Calu3 (cell line): Measurements from ENCODE around the gene PIEZO1. TPM values are rescaled to one million over a fixed set of nuclear protein-coding genes. Genes with fewer than 3 reads are reported as not detected.

ENCODE experiments used
- BruUV-seq: library from RNA; stranded (reverse); fragments of 400-500 nt; replicated peaks from 2 replicates; lab custom pipeline; 2021; lab: Mats Ljungman, UMichigan
- CTCF ChIA-PET: fragments of 300-600 bp; sonication (Branson Sonifier 250); formaldehyde crosslinking; loops from one replicate; lab custom pipeline; 2022; ENCODE audit warnings: antibody characterized with exemption; lab: Charles Lee
- DNase-seq: peaks from one replicate; pipeline ENCODE4 v3.0.0; 2022
- H3K27ac Mint-ChIP-seq: one replicate; pipeline ENCODE4 v1.8.0; 2022; ENCODE audit warnings: mixed read lengths; ENCODE audit not compliant: unreplicated experiment
- H3K27me3 Mint-ChIP-seq: one replicate; pipeline ENCODE4 v1.8.0; 2022; ENCODE audit warnings: mixed read lengths; ENCODE audit not compliant: unreplicated experiment
- H3K36me3 Mint-ChIP-seq: one replicate; pipeline ENCODE4 v1.8.0; 2022; ENCODE audit warnings: mild to moderate bottlenecking, moderate library complexity, mixed read lengths; ENCODE audit not compliant: insufficient read depth, unreplicated experiment
- H3K4me1 Mint-ChIP-seq: one replicate; pipeline ENCODE4 v1.8.0; 2022; ENCODE audit warnings: mild to moderate bottlenecking, low read depth, mixed read lengths; ENCODE audit not compliant: unreplicated experiment
- H3K4me3 Mint-ChIP-seq: one replicate; pipeline ENCODE4 v1.8.0; 2022; ENCODE audit warnings: mild to moderate bottlenecking, low read depth, moderate library complexity, mixed read lengths; ENCODE audit not compliant: unreplicated experiment
- H3K9me3 Mint-ChIP-seq: one replicate; pipeline ENCODE4 v1.8.0; 2022; ENCODE audit warnings: low read depth, mixed read lengths; ENCODE audit not compliant: unreplicated experiment
- intact Hi-C: fragments of 100-400 bp; cut with micrococcal nuclease; formaldehyde crosslinking; loops from one replicate; pipeline ENCODE4 v1.10.0; 2022; ENCODE audit not compliant: unreplicated experiment
- total RNA-seq: library from RNA; stranded (reverse); gene quantifications from 2 replicates; pipeline ENCODE4 v1.2.3, GENCODE V29; 2022
- TF ChIP-seq, protein P1 (sequence below): fragments of 200-600 bp; IDR thresholded peaks from one replicate; pipeline ENCODE4 v1.8.0; 2022; ENCODE audit warnings: antibody characterized with exemption; ENCODE audit not compliant: unreplicated experiment

Gene PIEZO1
- total RNA-seq, 1 experiment from 2014 or later, result 199 TPM

DNA sequence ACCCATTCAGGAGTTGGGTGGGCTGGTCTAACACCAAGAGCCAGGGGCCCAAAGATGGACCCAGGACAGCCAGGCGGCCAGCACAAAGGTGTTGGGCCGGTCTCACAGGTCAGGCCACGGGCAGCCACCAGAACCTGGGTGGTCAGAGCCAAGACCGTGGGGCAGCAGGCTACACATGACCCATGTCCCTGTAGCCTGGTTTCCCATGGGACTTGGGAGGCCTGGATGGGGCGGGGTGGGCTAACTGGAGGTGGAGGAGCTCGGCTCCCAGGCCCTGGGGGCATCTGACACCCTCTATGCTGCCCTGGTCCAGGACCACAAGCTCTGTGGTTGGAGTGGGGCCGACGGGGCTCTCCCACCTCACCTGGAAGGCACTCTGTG, 61.5 kb downstream of the PIEZO1 start:
- CTCF ChIA-PET, result no interaction called here
- BruUV-seq, result no TSS peak
- no peaks in the 10 kb centered on the region for H3K27me3 Mint-ChIP-seq

DNA sequence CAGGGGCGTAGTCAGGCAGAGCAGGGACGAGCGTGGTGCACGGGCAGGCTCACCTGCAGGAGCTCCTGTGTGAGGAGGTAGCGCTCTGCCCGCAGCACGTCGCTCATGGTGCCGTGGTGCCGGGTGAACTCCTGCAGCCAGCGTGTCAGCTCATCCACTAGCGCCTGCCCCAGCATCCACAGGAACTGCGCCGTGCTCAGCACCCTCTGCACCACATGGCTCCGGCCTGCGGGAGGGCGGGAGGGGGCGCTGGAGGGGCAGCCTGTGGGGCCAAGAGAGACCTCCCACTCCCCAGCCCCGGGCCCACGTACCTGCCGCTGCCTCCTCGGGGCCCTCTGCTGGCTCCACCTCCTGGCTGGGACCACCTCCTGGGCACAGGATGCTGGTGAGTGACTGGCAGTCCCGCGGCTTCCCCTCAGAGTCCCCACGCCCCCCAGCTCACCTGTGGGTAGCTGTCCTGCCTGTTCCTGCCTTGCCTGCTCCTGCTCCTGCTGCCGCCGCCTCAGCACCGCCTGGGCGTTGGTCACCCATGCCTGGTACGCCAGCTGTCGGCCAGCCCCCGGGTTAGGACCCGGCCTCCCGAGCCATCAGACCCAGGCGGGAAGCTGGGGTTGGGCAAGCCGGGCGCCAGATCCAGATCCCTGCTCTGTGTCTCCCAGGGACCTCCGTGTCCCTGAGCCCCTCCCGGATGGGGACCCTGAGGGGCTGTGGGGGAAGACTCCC, 62.1 kb downstream of the PIEZO1 start:
- H3K4me3 Mint-ChIP-seq, result no peak overlapping the region
- H3K9me3 Mint-ChIP-seq, result no peaks in the 10 kb centered on the region
- H3K27ac Mint-ChIP-seq, result no peak overlapping the region
- no peaks in the 10 kb centered on the region for H3K27me3 Mint-ChIP-seq
- no TSS peak for BruUV-seq
- CTCF ChIA-PET, result no interaction called here
- DNase-seq, result no peak
- intact Hi-C loops, result no loop called here
- TF ChIP-seq, protein P1, sequence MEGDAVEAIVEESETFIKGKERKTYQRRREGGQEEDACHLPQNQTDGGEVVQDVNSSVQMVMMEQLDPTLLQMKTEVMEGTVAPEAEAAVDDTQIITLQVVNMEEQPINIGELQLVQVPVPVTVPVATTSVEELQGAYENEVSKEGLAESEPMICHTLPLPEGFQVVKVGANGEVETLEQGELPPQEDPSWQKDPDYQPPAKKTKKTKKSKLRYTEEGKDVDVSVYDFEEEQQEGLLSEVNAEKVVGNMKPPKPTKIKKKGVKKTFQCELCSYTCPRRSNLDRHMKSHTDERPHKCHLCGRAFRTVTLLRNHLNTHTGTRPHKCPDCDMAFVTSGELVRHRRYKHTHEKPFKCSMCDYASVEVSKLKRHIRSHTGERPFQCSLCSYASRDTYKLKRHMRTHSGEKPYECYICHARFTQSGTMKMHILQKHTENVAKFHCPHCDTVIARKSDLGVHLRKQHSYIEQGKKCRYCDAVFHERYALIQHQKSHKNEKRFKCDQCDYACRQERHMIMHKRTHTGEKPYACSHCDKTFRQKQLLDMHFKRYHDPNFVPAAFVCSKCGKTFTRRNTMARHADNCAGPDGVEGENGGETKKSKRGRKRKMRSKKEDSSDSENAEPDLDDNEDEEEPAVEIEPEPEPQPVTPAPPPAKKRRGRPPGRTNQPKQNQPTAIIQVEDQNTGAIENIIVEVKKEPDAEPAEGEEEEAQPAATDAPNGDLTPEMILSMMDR, result no peak
- no peaks in the 10 kb centered on the region for H3K4me1 Mint-ChIP-seq
- H3K36me3 Mint-ChIP-seq, result peaks cover 85% of the 10 kb centered on the region

More for the DNA sequence above, 61.5 kb downstream of the PIEZO1 start:
- Mint-ChIP-seq H3K36me3 (peaks cover 81% of the 10 kb centered on the region), H3K4me3 (no peak overlapping the region), H3K27ac (no peak overlapping the region), H3K9me3 (no peaks in the 10 kb centered on the region), H3K4me1 (no peaks in the 10 kb centered on the region)
- TF ChIP-seq, protein P1, result no peak
- intact Hi-C loops, result no loop called here
- no peak for DNase-seq

GRCh38 chr16:88721815-88722755, 62.9 kb downstream of the PIEZO1 start:
- no peaks in the 10 kb centered on the region for H3K9me3 Mint-ChIP-seq

DNA sequence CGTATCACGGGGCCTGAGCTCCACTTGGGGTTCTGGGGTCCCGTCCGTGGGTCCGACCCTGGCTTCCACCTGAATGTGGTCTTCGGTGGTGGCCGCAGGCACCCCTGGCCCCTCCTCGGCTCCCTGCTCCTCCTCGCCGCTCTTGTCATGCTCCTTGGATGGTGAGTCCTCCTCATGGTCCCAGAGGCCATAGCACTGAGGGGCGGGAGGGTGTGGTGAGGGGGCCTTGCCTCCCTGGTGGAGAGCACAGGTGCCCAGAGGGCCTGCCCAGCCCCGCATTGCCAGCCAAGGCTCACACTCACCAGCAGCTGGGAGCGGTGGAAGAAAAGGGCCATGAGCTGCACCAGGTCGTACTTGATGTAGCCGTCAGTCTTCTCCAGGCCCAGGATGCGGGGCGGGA, 63.8 kb downstream of the PIEZO1 start:
- H3K27me3 Mint-ChIP-seq, result no peaks in the 10 kb centered on the region
- intact Hi-C loops, result no loop called here
- no TSS peak for BruUV-seq
- no peak overlapping the region for H3K4me3 Mint-ChIP-seq
- H3K36me3 Mint-ChIP-seq, result peaks cover 81% of the 10 kb centered on the region
- H3K27ac Mint-ChIP-seq, result no peak overlapping the region
- H3K9me3 Mint-ChIP-seq, result no peaks in the 10 kb centered on the region
- no peak for DNase-seq
- TF ChIP-seq, protein P1, result no peak
- CTCF ChIA-PET, result no interaction called here
- H3K4me1 Mint-ChIP-seq, result no peaks in the 10 kb centered on the region

More at GRCh38 chr16:88721815-88722755, 62.9 kb downstream of the PIEZO1 start:
- intact Hi-C loops, result no loop called here
- Mint-ChIP-seq H3K4me3 (no peak overlapping the region), H3K4me1 (no peaks in the 10 kb centered on the region), H3K27me3 (no peaks in the 10 kb centered on the region), H3K36me3 (peaks cover 81% of the 10 kb centered on the region), H3K27ac (no peak overlapping the region)
- TF ChIP-seq, protein P1, result no peak
- no TSS peak for BruUV-seq
- CTCF ChIA-PET, result interaction anchor here (0.5 to 0.6 kb wide), 2 partner anchors 65 to 67 kb away, joined by 3 read pairs; no protein-coding TSS in a partner anchor
- no peak for DNase-seq
